Body of pancreas (tissue), 4 donors: Measurements from ENCODE around the gene MUC6. TPM values are rescaled to one million over a fixed set of nuclear protein-coding genes. Genes with fewer than 3 reads are reported as not detected.

Experiments used
- ATAC-seq: fragments of 150-250 bp; one replicate; pipeline ENCODE4 v1.9.1; 2016
- DNase-seq, 4 donors: peaks; one replicate each; pipeline ENCODE4 v3.0.0-alpha.2; 2019
- H3K27ac ChIP-seq, 4 donors: fragments of 200-600 bp; sonication (generic); 1 replicate in 3 of 4; 2 replicates in 1 of 4; pipeline versions ENCODE4 v1.5.1 to v1.6.1; 2016 to 2019; ENCODE audit warnings: mild to moderate bottlenecking in 1 of 4, mixed read lengths in 1 of 4, moderate library complexity in 1 of 4
- H3K27me3 ChIP-seq, 2 donors: fragments of 200-600 bp; sonication (generic); one replicate each; pipeline ENCODE4 v1.6.0; 2016; ENCODE audit warnings: mild to moderate bottlenecking in 1 of 2
- H3K36me3 ChIP-seq, 2 donors: fragments of 200-600 bp; sonication (generic); replicated peaks in 1 of 2; 2 replicates each; pipeline ENCODE4 v1.5.1; 2016; ENCODE audit warnings: low read depth in 2 of 2; ENCODE audit not compliant: insufficient read depth in 1 of 2
- H3K4me1 ChIP-seq: fragments of 200-600 bp; sonication (generic); one replicate; pipeline ENCODE4 v1.6.0; 2016
- H3K4me3 ChIP-seq, 2 donors: fragments of 200-600 bp; sonication (generic); 1 replicate in 1 of 2; 2 replicates in 1 of 2; pipeline ENCODE4 v1.5.1; 2016 to 2019
- H3K9me3 ChIP-seq, 3 donors: fragments of 200-600 bp; sonication (generic); 1 replicate in 2 of 3; 2 replicates in 1 of 3; pipeline ENCODE4 v1.5.1; 2016
- CTCF ChIP-seq, 7 experiments: fragments of 450-650 bp in 4 of 7; fragments of 200-600 bp in 3 of 7; sonication (generic) in 3 of 7; IDR thresholded peaks; one replicate each; pipeline ENCODE4 v1.5.1; 2016 to 2019; ENCODE audit warnings: antibody characterized with exemption in 7 of 7
- POLR2A ChIP-seq, 3 donors: fragments of 450-650 bp; IDR thresholded peaks; one replicate each; pipeline ENCODE4 v1.6.1; 2016; ENCODE audit warnings: antibody characterized with exemption in 3 of 3, mild to moderate bottlenecking in 2 of 3
- WGBS, 2 donors: methylation state at CpG; one replicate each; pipeline ENCODE4 v1.1.5; 2017; 5-methylcytosine and 5-hydroxymethylcytosine counted together
- intact Hi-C: fragments of 100-400 bp; cut with DNase I; formaldehyde crosslinking; loops from one replicate; pipeline ENCODE4 v1.15.1; 2023
- total RNA-seq, 2 donors: library from RNA; depleted of rRNA; stranded (reverse); fragments of >200 nt; gene quantifications; one replicate each; pipeline ENCODE4 v1.1.0, GENCODE V29; 2016

MUC6 gene
- total RNA-seq, 2 donors from 2014 or later = 101 to 194 TPM

GRCh38 chr11:1008001-1008802 is 28.3 kb downstream of the MUC6 start:
- Histone ChIP-seq H3K4me1 (peaks cover 47% of the 10 kb centered on the region), H3K36me3 (peaks cover 0 to 6% of the 10 kb centered on the region in 2 donors), H3K27me3 (no peaks in the 10 kb centered on the region), H3K27ac (peak overlapping the region in 1 of 4 donors; percentile 62), H3K4me3 (no peak overlapping the region), H3K9me3 (no peaks in the 10 kb centered on the region)
- 96% methylated on average over 26 to 34 of the region's 38 CpGs for WGBS, 2 donors
- ATAC-seq = no peak
- intact Hi-C loops = no loop called here
- TF ChIP-seq POLR2A (IDR thresholded peaks at IDR 0.05) (no peak), CTCF (IDR thresholded peaks at IDR 0.05) (no peak)
- DNase-seq = no peak

GRCh38 chr11:1007279-1007678 is 29.2 kb downstream of the MUC6 start:
- 87 to 90% methylated on average over 7 to 10 of the region's 10 CpGs for WGBS, 2 donors
- TF ChIP-seq POLR2A (IDR thresholded peaks at IDR 0.05) (no peak), CTCF (IDR thresholded peaks at IDR 0.05) (no peak)
- no peaks in the 10 kb centered on the region for H3K27me3 ChIP-seq
- H3K4me1 ChIP-seq = peaks cover 48% of the 10 kb centered on the region
- DNase-seq (no peak), ATAC-seq (no peak)
- H3K27ac ChIP-seq = peak overlapping the region; percentile 62 to 74 (median 70)
- intact Hi-C loops = no loop called here
- no peak overlapping the region for H3K4me3 ChIP-seq
- H3K36me3 ChIP-seq = peaks cover 0 to 6% of the 10 kb centered on the region in 2 donors
- no peaks in the 10 kb centered on the region for H3K9me3 ChIP-seq

GRCh38 chr11:1006762-1007161 is 29.8 kb downstream of the MUC6 start:
- 60 to 72% methylated on average over 10 to 13 of the region's 13 CpGs for WGBS, 2 donors
- H3K36me3 ChIP-seq = peaks cover 0 to 6% of the 10 kb centered on the region in 2 donors
- DNase-seq = peak; percentile 63 to 90 (median 88)
- H3K27ac ChIP-seq = peak overlapping the region; percentile 62 to 74 (median 70)
- H3K4me1 ChIP-seq = peaks cover 45% of the 10 kb centered on the region
- H3K27me3 ChIP-seq = no peaks in the 10 kb centered on the region
- no peaks in the 10 kb centered on the region for H3K9me3 ChIP-seq
- peak; percentile 46 to 74 (median 68) for TF ChIP-seq POLR2A (IDR thresholded peaks at IDR 0.05)
- no peak for TF ChIP-seq CTCF (IDR thresholded peaks at IDR 0.05)
- intact Hi-C loops = no loop called here
- H3K4me3 ChIP-seq = no peak overlapping the region
- peak; percentile 67 for ATAC-seq

GRCh38 chr11:1005928-1006327 is 30.6 kb downstream of the MUC6 start:
- peaks cover 0 to 12% of the 10 kb centered on the region in 2 donors for H3K36me3 ChIP-seq
- H3K4me1 ChIP-seq = peaks cover 36% of the 10 kb centered on the region
- H3K4me3 ChIP-seq = no peak overlapping the region
- DNase-seq = peak; percentile 65 to 93 (median 83)
- H3K27me3 ChIP-seq = no peaks in the 10 kb centered on the region
- 49 to 51% methylated on average over 15 to 21 of the region's 21 CpGs for WGBS, 2 donors
- intact Hi-C loops = no loop called here
- peak overlapping the region; percentile 62 to 74 (median 70) for H3K27ac ChIP-seq
- TF ChIP-seq POLR2A (IDR thresholded peaks at IDR 0.05) (no peak), CTCF (IDR thresholded peaks at IDR 0.05) (no peak)
- H3K9me3 ChIP-seq = no peaks in the 10 kb centered on the region
- ATAC-seq = peak; percentile 19
